OCI-LY7 (cell line): ENCODE results near the gene GOLGA6L10. TPM values are rescaled to one million over a fixed set of nuclear protein-coding genes. Genes with fewer than 3 reads are reported as not detected.
"Not testable (repeated sequence)": the region's sequence is repeated elsewhere in the genome, so short reads cannot be mapped to it uniquely, and the experiment has no call there.

Experiments used
- BruUV-seq: library from RNA; stranded (reverse); fragments of 400-500 nt; replicated peaks from 2 replicates; lab custom pipeline; 2021; lab: Mats Ljungman, UMichigan
- CTCF ChIA-PET: fragments of 300-600 bp; sonication (Branson Sonifier 250); formaldehyde crosslinking; loops from one replicate; lab custom pipeline; 2022; ENCODE audit warnings: antibody characterized with exemption; ENCODE audit not compliant: unreplicated experiment; lab: Charles Lee
- POLR2A ChIA-PET: fragments of 300-600 bp; sonication (Branson Sonifier 250); formaldehyde crosslinking; loops from one replicate; lab custom pipeline; 2022; ENCODE audit warnings: antibody characterized with exemption; lab: Charles Lee
- DNase-seq: peaks from one replicate; pipeline ENCODE4 v3.0.0-alpha.2; 2015; ENCODE audit warnings: low spot score
- H2AFZ ChIP-seq: fragments of 200-600 bp; sonication (generic), shearing (Covaris generic); 2 replicates; pipeline ENCODE4 v1.6.1; 2014; ENCODE audit warnings: mild to moderate bottlenecking, antibody characterized with exemption, low read length, moderate library complexity
- H3K27ac ChIP-seq: fragments of 200-600 bp; sonication (generic); 2 replicates; pipeline ENCODE4 v1.5.1; 2014; ENCODE audit warnings: mixed run types, low read depth, mild to moderate bottlenecking, moderate library complexity, low read length, inconsistent platforms; ENCODE audit not compliant: poor library complexity, severe bottlenecking
- H3K36me3 ChIP-seq: fragments of 200-600 bp; sonication (generic); 2 replicates; pipeline ENCODE4 v1.6.1; 2014; ENCODE audit warnings: mild to moderate bottlenecking, antibody characterized with exemption, low read length, moderate library complexity, mixed read lengths; ENCODE audit not compliant: insufficient read depth
- H3K4me1 ChIP-seq: fragments of 200-600 bp; sonication (generic); 2 replicates; pipeline ENCODE4 v1.5.1; 2014; ENCODE audit warnings: mild to moderate bottlenecking, low read length; ENCODE audit not compliant: insufficient read depth, poor library complexity, severe bottlenecking
- H3K4me2 ChIP-seq: fragments of 200-600 bp; sonication (generic); 2 replicates; pipeline ENCODE4 v1.6.1; 2014; ENCODE audit warnings: mild to moderate bottlenecking, low read length
- H3K4me3 ChIP-seq: fragments of 200-600 bp; sonication (generic); 2 replicates; pipeline ENCODE4 v1.5.1; 2014; ENCODE audit warnings: mild to moderate bottlenecking, low read depth, low read length; ENCODE audit not compliant: poor library complexity, severe bottlenecking
- H3K79me2 ChIP-seq: fragments of 200-600 bp; sonication (generic); 2 replicates; pipeline ENCODE4 v1.6.1; 2016; ENCODE audit warnings: low read depth, mild to moderate bottlenecking, low read length, moderate library complexity, mixed read lengths; ENCODE audit not compliant: insufficient read depth
- H3K9me2 ChIP-seq: fragments of 200-600 bp; sonication (generic); 2 replicates; pipeline ENCODE4 v1.6.1; 2016; ENCODE audit warnings: mild to moderate bottlenecking, low read length, mixed read lengths; ENCODE audit not compliant: insufficient read depth
- H3K9me3 ChIP-seq: fragments of 200-600 bp; sonication (generic); 2 replicates; pipeline ENCODE4 v1.6.1; 2014; ENCODE audit warnings: mild to moderate bottlenecking, mixed run types, low read length, mixed read lengths
- H4K20me1 ChIP-seq: fragments of 200-600 bp; sonication (generic); 2 replicates; pipeline ENCODE4 v1.6.1; 2014; ENCODE audit warnings: mild to moderate bottlenecking, antibody characterized with exemption, low read length, moderate library complexity, mixed read lengths; ENCODE audit not compliant: insufficient read depth
- CTCF ChIP-seq: fragments of 200-600 bp; sonication (generic); conservative IDR thresholded peaks from 2 replicates; pipeline ENCODE4 v1.5.1; 2014; ENCODE audit warnings: mild to moderate bottlenecking, antibody characterized with exemption, low read length, moderate library complexity, mixed read lengths
- EZH2phosphoT487 ChIP-seq: fragments of 200-600 bp; sonication (generic); IDR thresholded peaks from 2 replicates; pipeline ENCODE4 v1.6.1; 2018; ENCODE audit warnings: low read depth, borderline replicate concordance, mild to moderate bottlenecking, mixed run types, antibody characterized with exemption, low read length, moderate library complexity, mixed read lengths
- intact Hi-C: fragments of 100-400 bp; cut with micrococcal nuclease; formaldehyde crosslinking; loops from one replicate; pipeline ENCODE4 v1.10.0; 2022; ENCODE audit not compliant: unreplicated experiment
- total RNA-seq, 2 experiments: library from RNA; depleted of rRNA in 1 of 2; stranded (reverse); fragments of >200 nt in 1 of 2; shearing (Covaris generic) in 1 of 2; gene quantifications; 2 replicates each; pipeline ENCODE4 v1.2.3, GENCODE V29; 2014 to 2022

The GOLGA6L10 gene
- total RNA-seq, 2 experiments from 2014 or later: 0.49 TPM; not detected in 1

DNA sequence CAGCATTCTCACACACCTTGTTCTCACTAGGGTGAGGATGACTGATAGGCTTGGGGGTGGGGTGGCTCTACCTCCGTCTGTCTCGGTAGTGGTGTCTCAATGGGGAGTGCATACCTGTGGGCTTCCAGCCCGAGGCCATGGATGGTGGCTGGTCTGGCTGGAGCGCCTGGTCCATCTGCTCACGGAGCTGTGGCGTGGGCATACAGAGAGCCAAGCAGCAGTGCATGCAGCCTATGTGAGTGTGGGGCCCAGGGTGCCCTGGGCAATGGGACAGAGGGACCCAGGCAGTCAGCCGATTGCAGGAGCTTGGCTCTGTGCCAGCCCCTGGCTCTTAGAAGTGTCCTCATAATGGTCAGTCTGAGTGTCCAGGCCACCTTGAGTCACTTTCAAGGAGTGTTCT, 31.8 kb downstream of the GOLGA6L10 start:
- H3K9me2 ChIP-seq, intact Hi-C loops, H3K79me2 ChIP-seq, H3K27ac ChIP-seq, H4K20me1 ChIP-seq, H3K4me1 ChIP-seq, H3K36me3 ChIP-seq, DNase-seq, H3K4me3 ChIP-seq, CTCF ChIA-PET, H2AFZ ChIP-seq, H3K4me2 ChIP-seq, BruUV-seq, POLR2A ChIA-PET, H3K9me3 ChIP-seq: not testable (repeated sequence)

GRCh38 chr15:82317091-82317489, 32.2 kb downstream of the GOLGA6L10 start:
- no peak for DNase-seq
- no peaks in the 10 kb centered on the region for H3K36me3 ChIP-seq
- no peak overlapping the region for H2AFZ ChIP-seq
- H3K4me2 ChIP-seq: no peak overlapping the region
- H3K4me3 ChIP-seq: no peak overlapping the region
- H3K9me3 ChIP-seq: no peaks in the 10 kb centered on the region
- no peaks in the 10 kb centered on the region for H3K9me2 ChIP-seq
- intact Hi-C loops: no loop called here
- H3K27ac ChIP-seq: no peak overlapping the region
- TF ChIP-seq EZH2phosphoT487: no peak
- TF ChIP-seq CTCF: no peak
- no TSS peak for BruUV-seq
- ChIA-PET POLR2A (no interaction called here), CTCF (no interaction called here)
- no peaks in the 10 kb centered on the region for H3K79me2 ChIP-seq
- no peaks in the 10 kb centered on the region for H4K20me1 ChIP-seq
- H3K4me1 ChIP-seq: no peaks in the 10 kb centered on the region

DNA sequence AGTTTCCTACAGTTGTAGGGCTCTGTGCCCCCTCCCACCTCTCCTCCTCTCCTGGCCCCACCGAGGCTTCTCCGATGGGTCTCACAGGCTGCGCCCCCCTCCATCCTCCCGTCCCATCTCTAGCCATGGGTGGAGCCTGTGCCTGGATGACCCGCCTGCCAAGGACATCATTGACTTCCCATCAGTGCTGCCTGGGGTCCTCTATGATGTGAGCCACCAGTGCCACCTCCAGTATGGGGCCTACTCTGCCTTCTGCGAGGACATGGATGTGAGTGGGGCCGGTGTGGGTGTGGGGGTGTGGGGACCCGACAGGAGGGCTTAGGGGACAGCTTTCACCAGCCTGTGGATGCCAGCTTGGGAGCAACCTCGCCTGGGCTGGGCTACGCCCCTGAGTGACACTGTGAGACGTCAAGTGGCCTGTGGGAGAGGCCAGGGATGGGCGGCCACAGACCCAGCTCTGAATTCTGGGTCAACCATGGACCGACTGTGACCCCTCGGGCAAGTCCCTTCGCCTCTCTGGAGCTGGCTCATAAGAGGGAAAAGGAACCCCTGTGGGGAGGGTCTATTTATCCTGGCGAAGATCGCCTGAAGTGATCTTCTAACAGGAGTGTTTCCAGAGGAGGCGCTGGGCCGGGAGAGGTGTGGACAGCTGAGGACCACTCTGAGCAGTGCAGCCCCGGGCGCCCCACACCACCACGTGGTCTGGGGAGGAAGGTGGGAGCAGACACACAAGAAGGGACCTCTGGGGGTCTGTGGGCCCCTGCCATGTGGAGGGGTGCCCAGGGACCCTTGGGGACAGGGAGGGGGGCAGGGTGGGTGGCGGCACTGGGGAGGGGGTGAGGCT, 32.8 kb downstream of the GOLGA6L10 start:
- BruUV-seq, CTCF ChIA-PET, H3K36me3 ChIP-seq, H3K27ac ChIP-seq, intact Hi-C loops, H3K4me2 ChIP-seq, H3K79me2 ChIP-seq, H3K4me1 ChIP-seq, H2AFZ ChIP-seq, H3K9me2 ChIP-seq, H3K4me3 ChIP-seq, DNase-seq, H4K20me1 ChIP-seq, H3K9me3 ChIP-seq, POLR2A ChIA-PET: not testable (repeated sequence)
